Loucy (cell line): ENCODE measurements around the gene INVS.

Source experiments
- EZH2phosphoT487 ChIP-seq: fragments of 200-600 bp; IDR thresholded peaks from 2 replicates; pipeline ENCODE4 v1.6.1; 2018; ENCODE audit warnings: antibody characterized with exemption, mild to moderate bottlenecking, moderate library complexity, borderline replicate concordance
- TF ChIP-seq, protein P1 (sequence below): fragments of 200-600 bp; sonication (generic); conservative IDR thresholded peaks from 2 replicates; pipeline ENCODE4 v1.5.1; 2014; ENCODE audit warnings: mild to moderate bottlenecking, antibody characterized with exemption, low read length

GRCh38 chr9:100167915-100168654 is 69.0 kb downstream of the INVS start:
- TF ChIP-seq, protein P1, sequence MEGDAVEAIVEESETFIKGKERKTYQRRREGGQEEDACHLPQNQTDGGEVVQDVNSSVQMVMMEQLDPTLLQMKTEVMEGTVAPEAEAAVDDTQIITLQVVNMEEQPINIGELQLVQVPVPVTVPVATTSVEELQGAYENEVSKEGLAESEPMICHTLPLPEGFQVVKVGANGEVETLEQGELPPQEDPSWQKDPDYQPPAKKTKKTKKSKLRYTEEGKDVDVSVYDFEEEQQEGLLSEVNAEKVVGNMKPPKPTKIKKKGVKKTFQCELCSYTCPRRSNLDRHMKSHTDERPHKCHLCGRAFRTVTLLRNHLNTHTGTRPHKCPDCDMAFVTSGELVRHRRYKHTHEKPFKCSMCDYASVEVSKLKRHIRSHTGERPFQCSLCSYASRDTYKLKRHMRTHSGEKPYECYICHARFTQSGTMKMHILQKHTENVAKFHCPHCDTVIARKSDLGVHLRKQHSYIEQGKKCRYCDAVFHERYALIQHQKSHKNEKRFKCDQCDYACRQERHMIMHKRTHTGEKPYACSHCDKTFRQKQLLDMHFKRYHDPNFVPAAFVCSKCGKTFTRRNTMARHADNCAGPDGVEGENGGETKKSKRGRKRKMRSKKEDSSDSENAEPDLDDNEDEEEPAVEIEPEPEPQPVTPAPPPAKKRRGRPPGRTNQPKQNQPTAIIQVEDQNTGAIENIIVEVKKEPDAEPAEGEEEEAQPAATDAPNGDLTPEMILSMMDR: no peak
- TF ChIP-seq EZH2phosphoT487: no peak
